Effector memory CD4-positive, alpha-beta T cell (primary cell): Measurements from ENCODE around the gene ERFL.

ENCODE experiments used
- DNase-seq, 3 donors: peaks; one replicate each; pipeline ENCODE4 v3.0.0-alpha.2; 2020
- H3K27ac ChIP-seq: 2 replicates; pipeline ENCODE4 v1.7.0; 2013; ENCODE audit warnings: mild to moderate bottlenecking, low read length, moderate library complexity; ENCODE audit not compliant: insufficient read depth, poor library complexity, severe bottlenecking
- H3K27me3 ChIP-seq: replicated peaks from 2 replicates; pipeline ENCODE4 v1.7.0; 2013; ENCODE audit warnings: mild to moderate bottlenecking, low read length; ENCODE audit not compliant: insufficient read depth, control insufficient read depth, poor library complexity, severe bottlenecking
- H3K36me3 ChIP-seq: 2 replicates; pipeline ENCODE4 v1.7.0; 2013; ENCODE audit warnings: mild to moderate bottlenecking, low read length, moderate library complexity; ENCODE audit not compliant: control insufficient read depth, insufficient read depth
- H3K4me1 ChIP-seq: 2 replicates; pipeline ENCODE4 v1.7.0; 2013; ENCODE audit warnings: low read length, mild to moderate bottlenecking; ENCODE audit not compliant: control insufficient read depth, insufficient read depth, poor library complexity, severe bottlenecking
- H3K4me3 ChIP-seq: 2 replicates; pipeline ENCODE4 v1.7.0; 2013; ENCODE audit warnings: low read length, low read depth, mild to moderate bottlenecking; ENCODE audit not compliant: insufficient read depth, poor library complexity, severe bottlenecking
- H3K9me3 ChIP-seq: 2 replicates; pipeline ENCODE4 v1.7.0; 2013; ENCODE audit warnings: mild to moderate bottlenecking, low read length, moderate library complexity; ENCODE audit not compliant: control insufficient read depth

Gene ERFL

GRCh38 chr19:41864374-41864773 lies 63.9 kb downstream of the ERFL start:
- no peaks in the 10 kb centered on the region for H3K27me3 ChIP-seq
- H3K4me1 ChIP-seq, result peaks cover 51% of the 10 kb centered on the region
- H3K4me3 ChIP-seq, result no peak overlapping the region
- peak overlapping the region; percentile 23 for H3K27ac ChIP-seq
- H3K36me3 ChIP-seq, result peaks cover 62% of the 10 kb centered on the region
- DNase-seq, result no peak
- H3K9me3 ChIP-seq, result no peaks in the 10 kb centered on the region

- H3K27ac ChIP-seq, result peak overlapping the region; percentile 53
- H3K36me3 ChIP-seq, result peaks cover 52% of the 10 kb centered on the region
- no peak overlapping the region for H3K4me3 ChIP-seq
- H3K4me1 ChIP-seq, result peaks cover 45% of the 10 kb centered on the region
- H3K9me3 ChIP-seq, result no peaks in the 10 kb centered on the region
- H3K27me3 ChIP-seq, result no peaks in the 10 kb centered on the region
- DNase-seq, result no peak
Measured at GRCh38 chr19:41863209-41863931, 64.9 kb downstream of the ERFL start.

- Histone ChIP-seq H3K4me3 (no peak overlapping the region), H3K9me3 (no peaks in the 10 kb centered on the region), H3K36me3 (peaks cover 47% of the 10 kb centered on the region), H3K27ac (peak overlapping the region; percentile 90), H3K4me1 (peaks cover 38% of the 10 kb centered on the region), H3K27me3 (no peaks in the 10 kb centered on the region)
- DNase-seq, result no peak
Measured at GRCh38 chr19:41862445-41862986, 65.7 kb downstream of the ERFL start.

- Histone ChIP-seq H3K4me1 (peaks cover 38% of the 10 kb centered on the region), H3K27ac (peak overlapping the region; percentile 90), H3K27me3 (no peaks in the 10 kb centered on the region), H3K36me3 (peaks cover 47% of the 10 kb centered on the region), H3K9me3 (no peaks in the 10 kb centered on the region), H3K4me3 (no peak overlapping the region)
- no peak for DNase-seq
Measured at GRCh38 chr19:41861846-41862245, 66.4 kb downstream of the ERFL start.

- H3K4me1 ChIP-seq, result peaks cover 38% of the 10 kb centered on the region
- H3K27me3 ChIP-seq, result no peaks in the 10 kb centered on the region
- no peak for DNase-seq
- peak overlapping the region; percentile 90 for H3K27ac ChIP-seq
- H3K36me3 ChIP-seq, result peaks cover 43% of the 10 kb centered on the region
- H3K9me3 ChIP-seq, result no peaks in the 10 kb centered on the region
- peak overlapping the region; percentile 60 for H3K4me3 ChIP-seq
Measured at GRCh38 chr19:41861116-41861768, 67.0 kb downstream of the ERFL start.

GRCh38 chr19:41860419-41861115 lies 67.7 kb downstream of the ERFL start:
- no peak for DNase-seq
- Histone ChIP-seq H3K4me1 (peaks cover 38% of the 10 kb centered on the region), H3K27ac (peak overlapping the region; percentile 90), H3K9me3 (no peaks in the 10 kb centered on the region), H3K4me3 (peak overlapping the region; percentile 60), H3K36me3 (peaks cover 40% of the 10 kb centered on the region), H3K27me3 (no peaks in the 10 kb centered on the region)

- H3K4me1 ChIP-seq, result peaks cover 36% of the 10 kb centered on the region
- peak within 1 kb of the TSS; percentile 90 for H3K27ac ChIP-seq
- H3K36me3 ChIP-seq, result peaks cover 34% of the 10 kb centered on the region
- peak; percentile 96 to 97 (median 96) for DNase-seq
- H3K27me3 ChIP-seq, result no peaks in the 10 kb centered on the region
- no peaks in the 10 kb centered on the region for H3K9me3 ChIP-seq
- peak within 1 kb of the TSS; percentile 60 for H3K4me3 ChIP-seq
Measured at GRCh38 chr19:41859618-41860418, 68.4 kb downstream of the ERFL start, which contains the start of gene RPS19. Gene RPS19 (plus strand): TSS chr19:41860255. CDS start chr19:41860775, 520 bp downstream.

- Histone ChIP-seq H3K36me3 (peaks cover 28% of the 10 kb centered on the region), H3K4me3 (no peak overlapping the region), H3K27ac (peak overlapping the region; percentile 90), H3K27me3 (no peaks in the 10 kb centered on the region), H3K4me1 (peaks cover 30% of the 10 kb centered on the region), H3K9me3 (no peaks in the 10 kb centered on the region)
- no peak for DNase-seq
Measured at GRCh38 chr19:41859213-41859617, 69.0 kb downstream of the ERFL start.
